OCI-LY7 (cell line): ENCODE measurements around the gene MOK.

Experiments used
- CTCF ChIP-seq: fragments of 200-600 bp; sonication (generic); conservative IDR thresholded peaks from 2 replicates; pipeline ENCODE4 v1.5.1; 2014; ENCODE audit warnings: mild to moderate bottlenecking, antibody characterized with exemption, low read length, moderate library complexity, mixed read lengths
- EZH2phosphoT487 ChIP-seq: fragments of 200-600 bp; sonication (generic); IDR thresholded peaks from 2 replicates; pipeline ENCODE4 v1.6.1; 2018; ENCODE audit warnings: low read depth, borderline replicate concordance, mild to moderate bottlenecking, mixed run types, antibody characterized with exemption, low read length, moderate library complexity, mixed read lengths

DNA sequence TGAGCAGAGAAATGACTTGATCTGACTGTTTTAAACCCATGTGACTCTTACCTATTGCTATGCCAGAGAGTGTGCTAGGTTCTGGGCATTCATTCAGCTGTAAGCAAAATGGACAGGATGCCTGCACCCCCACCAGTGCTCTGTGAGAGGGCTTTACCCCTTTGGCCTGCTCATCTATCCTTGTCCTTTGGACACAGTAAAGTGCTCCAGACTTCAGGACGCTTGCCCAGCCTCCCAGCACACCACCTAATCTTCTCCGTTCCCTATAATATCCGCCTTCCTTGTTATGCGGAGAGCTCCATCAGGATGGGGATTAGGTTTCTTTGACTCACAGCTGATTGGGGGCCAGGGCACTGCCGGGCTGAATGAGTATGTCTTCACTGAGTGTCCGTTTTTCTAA lies 10.2 kb upstream of the MOK start:
- TF ChIP-seq CTCF (no peak), EZH2phosphoT487 (no peak)
